MM.1S (cell line): ENCODE measurements around the gene ZW10.

ENCODE experiments used
- DNase-seq: peaks from one replicate; pipeline ENCODE4 v3.0.0-alpha.2; 2015
- H2AFZ ChIP-seq: fragments of 300-600 bp; sonication (generic); 2 replicates; pipeline ENCODE4 v1.6.0; 2016; ENCODE audit warnings: antibody characterized with exemption, low read length
- H3F3A ChIP-seq: fragments of 300-600 bp; sonication (generic); 2 replicates; pipeline ENCODE4 v1.6.1; 2016; ENCODE audit warnings: mild to moderate bottlenecking, antibody characterized with exemption, low read length, moderate library complexity, mixed read lengths; ENCODE audit not compliant: insufficient read depth
- H3K27ac ChIP-seq: fragments of 300-600 bp; sonication (generic); 2 replicates; pipeline ENCODE4 v1.5.1; 2016; ENCODE audit warnings: mild to moderate bottlenecking, low read length
- H3K27me3 ChIP-seq: fragments of 300-600 bp; sonication (generic); replicated peaks from 2 replicates; pipeline ENCODE4 v1.6.0; 2016; ENCODE audit warnings: low read length; ENCODE audit not compliant: insufficient read depth
- H3K36me3 ChIP-seq: fragments of 300-600 bp; sonication (generic); replicated peaks from 2 replicates; pipeline ENCODE4 v1.6.1; 2016; ENCODE audit warnings: mild to moderate bottlenecking, low read length, mixed read lengths; ENCODE audit not compliant: insufficient read depth
- H3K4me1 ChIP-seq: fragments of 300-600 bp; sonication (generic); 2 replicates; pipeline ENCODE4 v1.6.1; 2016; ENCODE audit warnings: low read length, mixed read lengths
- H3K4me2 ChIP-seq: fragments of 300-600 bp; sonication (generic); 2 replicates; pipeline ENCODE4 v1.6.0; 2016; ENCODE audit warnings: low read depth, low read length
- H3K4me3 ChIP-seq: fragments of 300-600 bp; sonication (generic); 2 replicates; pipeline ENCODE4 v1.5.1; 2016; ENCODE audit warnings: low read length, mixed read lengths
- H3K79me2 ChIP-seq: fragments of 300-600 bp; sonication (generic); 2 replicates; pipeline ENCODE4 v1.6.1; 2016; ENCODE audit warnings: mixed run types, low read length, mixed read lengths
- H3K9ac ChIP-seq: fragments of 300-600 bp; sonication (generic); 2 replicates; pipeline ENCODE4 v1.6.1; 2016; ENCODE audit warnings: low read length, mixed read lengths
- H3K9me2 ChIP-seq: fragments of 300-600 bp; sonication (generic); replicated peaks from 2 replicates; pipeline ENCODE4 v1.6.1; 2016; ENCODE audit warnings: mild to moderate bottlenecking, low read length, mixed read lengths; ENCODE audit not compliant: insufficient read depth
- H3K9me3 ChIP-seq: fragments of 300-600 bp; sonication (generic); replicated peaks from 2 replicates; pipeline ENCODE4 v1.6.1; 2016; ENCODE audit warnings: mild to moderate bottlenecking, low read length, mixed read lengths; ENCODE audit not compliant: insufficient read depth
- H4K20me1 ChIP-seq: fragments of 300-600 bp; sonication (generic); 2 replicates; pipeline ENCODE4 v1.6.1; 2016; ENCODE audit warnings: mild to moderate bottlenecking, low read length, moderate library complexity, mixed read lengths; ENCODE audit not compliant: insufficient read depth
- EZH2 ChIP-seq: fragments of 300-600 bp; sonication (generic); optimal IDR thresholded peaks from 2 replicates; pipeline ENCODE3; 2017; ENCODE audit warnings: low read depth, mild to moderate bottlenecking, antibody characterized with exemption, low read length, mixed read lengths
- EZH2phosphoT487 ChIP-seq: fragments of 300-600 bp; sonication (generic); IDR thresholded peaks from 2 replicates; pipeline ENCODE4 v1.6.1; 2018; ENCODE audit warnings: antibody characterized with exemption, low read length
- TF ChIP-seq, protein P1 (sequence below): fragments of 300-600 bp; sonication (generic); IDR thresholded peaks from 2 replicates; pipeline ENCODE4 v1.5.1; 2016; ENCODE audit warnings: antibody characterized with exemption, low read length, mixed read lengths

The ZW10 gene

DNA sequence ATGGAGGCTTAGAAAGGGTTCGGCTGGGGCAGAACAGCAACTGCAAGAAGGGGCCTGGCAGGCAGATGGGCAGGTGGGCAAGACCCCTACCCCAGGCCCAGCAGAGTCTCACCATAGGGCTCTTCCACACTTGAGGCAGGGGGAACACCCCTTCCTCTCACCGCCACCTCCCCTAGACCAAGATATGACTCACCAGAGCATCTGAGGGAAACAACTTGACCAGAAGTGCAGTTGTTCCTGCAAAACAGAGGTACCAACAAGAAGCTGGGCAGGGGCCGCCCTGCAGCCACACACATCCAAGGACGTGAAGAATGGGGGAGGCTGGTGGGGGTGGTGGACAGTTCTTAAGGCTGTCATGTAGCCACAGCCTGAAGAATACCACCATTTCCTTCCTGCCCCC is 78.3 kb downstream of the ZW10 start:
- H3K79me2 ChIP-seq, result no peaks in the 10 kb centered on the region
- no peak overlapping the region for H3K4me2 ChIP-seq
- DNase-seq, result no peak
- no peaks in the 10 kb centered on the region for H3K9me2 ChIP-seq
- no peaks in the 10 kb centered on the region for H3F3A ChIP-seq
- H3K36me3 ChIP-seq, result no peaks in the 10 kb centered on the region
- no peaks in the 10 kb centered on the region for H3K27me3 ChIP-seq
- no peak overlapping the region for H2AFZ ChIP-seq
- H3K9ac ChIP-seq, result no peak overlapping the region
- H4K20me1 ChIP-seq, result no peaks in the 10 kb centered on the region
- no peak for TF ChIP-seq EZH2
- TF ChIP-seq EZH2phosphoT487, result no peak
- TF ChIP-seq, protein P1, sequence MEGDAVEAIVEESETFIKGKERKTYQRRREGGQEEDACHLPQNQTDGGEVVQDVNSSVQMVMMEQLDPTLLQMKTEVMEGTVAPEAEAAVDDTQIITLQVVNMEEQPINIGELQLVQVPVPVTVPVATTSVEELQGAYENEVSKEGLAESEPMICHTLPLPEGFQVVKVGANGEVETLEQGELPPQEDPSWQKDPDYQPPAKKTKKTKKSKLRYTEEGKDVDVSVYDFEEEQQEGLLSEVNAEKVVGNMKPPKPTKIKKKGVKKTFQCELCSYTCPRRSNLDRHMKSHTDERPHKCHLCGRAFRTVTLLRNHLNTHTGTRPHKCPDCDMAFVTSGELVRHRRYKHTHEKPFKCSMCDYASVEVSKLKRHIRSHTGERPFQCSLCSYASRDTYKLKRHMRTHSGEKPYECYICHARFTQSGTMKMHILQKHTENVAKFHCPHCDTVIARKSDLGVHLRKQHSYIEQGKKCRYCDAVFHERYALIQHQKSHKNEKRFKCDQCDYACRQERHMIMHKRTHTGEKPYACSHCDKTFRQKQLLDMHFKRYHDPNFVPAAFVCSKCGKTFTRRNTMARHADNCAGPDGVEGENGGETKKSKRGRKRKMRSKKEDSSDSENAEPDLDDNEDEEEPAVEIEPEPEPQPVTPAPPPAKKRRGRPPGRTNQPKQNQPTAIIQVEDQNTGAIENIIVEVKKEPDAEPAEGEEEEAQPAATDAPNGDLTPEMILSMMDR, result no peak
- H3K27ac ChIP-seq, result no peak overlapping the region
- H3K9me3 ChIP-seq, result no peaks in the 10 kb centered on the region
- H3K4me1 ChIP-seq, result no peaks in the 10 kb centered on the region
- H3K4me3 ChIP-seq, result no peak overlapping the region

DNA sequence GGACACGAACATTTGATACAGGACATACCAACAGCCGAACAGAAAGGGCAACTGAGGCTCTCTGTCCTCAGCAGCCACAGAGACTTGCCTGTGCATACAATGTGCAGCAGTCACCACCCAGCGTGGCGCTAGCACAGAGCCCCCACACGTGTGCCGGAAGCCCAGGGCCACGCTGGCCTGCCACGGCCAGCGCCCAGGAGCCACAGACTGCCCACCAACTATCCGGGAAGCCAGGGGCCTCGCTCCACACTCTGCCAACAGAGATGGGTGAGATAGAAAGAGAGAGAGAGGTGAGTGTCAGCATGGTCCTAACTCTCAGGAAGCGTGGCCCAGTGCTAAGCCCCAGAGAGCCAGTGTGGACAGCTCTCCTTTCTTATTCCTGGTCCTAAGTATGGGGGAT is 79.1 kb downstream of the ZW10 start:
- Histone ChIP-seq H3K79me2 (no peaks in the 10 kb centered on the region), H2AFZ (no peak overlapping the region), H3K9me3 (no peaks in the 10 kb centered on the region), H3K27ac (no peak overlapping the region), H3F3A (no peaks in the 10 kb centered on the region), H3K9me2 (no peaks in the 10 kb centered on the region), H3K4me1 (no peaks in the 10 kb centered on the region), H4K20me1 (no peaks in the 10 kb centered on the region), H3K4me2 (no peak overlapping the region), H3K4me3 (no peak overlapping the region), H3K36me3 (no peaks in the 10 kb centered on the region), H3K27me3 (no peaks in the 10 kb centered on the region), H3K9ac (no peak overlapping the region)
- DNase-seq, result no peak
- TF ChIP-seq, protein P1, result no peak
- TF ChIP-seq EZH2phosphoT487, result no peak
- TF ChIP-seq EZH2, result no peak

DNA sequence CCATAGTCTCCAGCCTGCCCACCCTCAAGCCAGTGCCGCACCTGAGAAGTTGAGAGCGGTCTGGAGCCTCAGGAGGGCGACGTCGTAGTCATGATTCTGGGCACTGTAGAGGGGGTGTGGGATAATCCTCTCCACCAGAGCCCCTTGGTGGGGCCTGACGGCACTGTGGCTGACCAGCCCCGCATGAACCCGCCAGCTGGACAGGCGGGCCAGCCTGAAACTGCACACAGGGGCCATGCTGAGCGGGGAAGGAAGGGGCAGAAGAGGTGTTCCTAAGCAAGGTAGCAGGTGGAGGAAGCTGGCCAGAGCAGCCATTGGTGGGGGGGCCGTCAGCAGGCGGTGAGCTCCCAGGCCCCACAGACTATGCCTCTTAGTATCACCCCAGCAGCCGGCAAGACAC is 80.5 kb downstream of the ZW10 start:
- no peak for DNase-seq

More for the DNA sequence above, 80.5 kb downstream of the ZW10 start:
- Histone ChIP-seq H3K36me3 (no peaks in the 10 kb centered on the region), H3F3A (no peaks in the 10 kb centered on the region), H3K4me2 (no peak overlapping the region), H3K27me3 (no peaks in the 10 kb centered on the region), H3K4me3 (no peak overlapping the region), H3K9ac (no peak overlapping the region), H4K20me1 (no peaks in the 10 kb centered on the region), H3K9me2 (no peaks in the 10 kb centered on the region), H3K27ac (no peak overlapping the region), H3K4me1 (no peaks in the 10 kb centered on the region), H3K9me3 (no peaks in the 10 kb centered on the region), H3K79me2 (no peaks in the 10 kb centered on the region), H2AFZ (no peak overlapping the region)
- TF ChIP-seq EZH2phosphoT487 (no peak), EZH2 (no peak)
- TF ChIP-seq, protein P1, result no peak
